Germinal center (tissue), 1 donor: ENCODE data around the gene ACAA2.
A peak's percentile ranks its signal among the peaks of the same experiment; 100 is the strongest.
"Not testable (repeated sequence)": the region's sequence is repeated elsewhere in the genome, so short reads cannot be mapped to it uniquely, and the experiment has no call there.

Experiments used
- DNase-seq: peaks from one replicate; pipeline ENCODE4 v3.0.0; 2012; ENCODE audit warnings: mixed read lengths, low spot score

Gene ACAA2

DNA sequence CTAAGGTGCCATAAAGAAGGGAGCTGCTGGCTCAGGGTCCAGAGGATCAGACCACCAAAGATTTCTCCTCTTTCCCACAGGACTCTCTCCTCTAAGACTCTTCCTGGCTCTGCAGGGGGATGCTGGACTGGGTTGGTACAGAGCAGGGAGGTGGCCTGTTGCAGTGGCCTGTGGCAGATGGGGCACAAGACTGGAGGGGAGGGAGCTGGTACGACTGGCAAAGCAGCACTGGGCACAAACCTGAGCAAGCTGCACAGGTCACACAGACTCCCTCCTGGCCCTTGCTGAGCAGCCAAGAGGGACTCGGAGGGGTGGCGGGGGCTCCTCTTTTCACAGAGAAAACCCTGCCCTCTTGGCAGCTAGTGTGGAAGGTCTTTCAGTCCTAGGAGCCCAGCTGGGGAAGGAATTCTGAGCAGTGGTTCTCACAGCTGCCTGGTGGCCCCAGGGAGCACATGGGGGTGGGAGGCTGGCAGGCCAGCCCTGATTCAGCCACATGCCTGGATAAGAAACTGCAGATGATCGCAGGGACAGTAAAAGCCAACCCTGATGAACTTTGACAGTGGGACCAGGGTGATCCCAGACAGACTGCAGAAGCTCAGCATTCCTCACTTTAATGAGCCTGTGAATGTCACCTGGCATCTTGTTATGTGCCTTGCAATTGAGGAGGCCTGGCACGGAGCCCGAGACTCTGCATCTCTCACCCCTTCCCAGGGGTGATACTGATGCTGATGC, 32.5 kb upstream of the ACAA2 start:
- no peak for DNase-seq

- no peak for DNase-seq
Observed at GRCh38 chr18:49844903-49845302, 31.6 kb upstream of the ACAA2 start.

DNA sequence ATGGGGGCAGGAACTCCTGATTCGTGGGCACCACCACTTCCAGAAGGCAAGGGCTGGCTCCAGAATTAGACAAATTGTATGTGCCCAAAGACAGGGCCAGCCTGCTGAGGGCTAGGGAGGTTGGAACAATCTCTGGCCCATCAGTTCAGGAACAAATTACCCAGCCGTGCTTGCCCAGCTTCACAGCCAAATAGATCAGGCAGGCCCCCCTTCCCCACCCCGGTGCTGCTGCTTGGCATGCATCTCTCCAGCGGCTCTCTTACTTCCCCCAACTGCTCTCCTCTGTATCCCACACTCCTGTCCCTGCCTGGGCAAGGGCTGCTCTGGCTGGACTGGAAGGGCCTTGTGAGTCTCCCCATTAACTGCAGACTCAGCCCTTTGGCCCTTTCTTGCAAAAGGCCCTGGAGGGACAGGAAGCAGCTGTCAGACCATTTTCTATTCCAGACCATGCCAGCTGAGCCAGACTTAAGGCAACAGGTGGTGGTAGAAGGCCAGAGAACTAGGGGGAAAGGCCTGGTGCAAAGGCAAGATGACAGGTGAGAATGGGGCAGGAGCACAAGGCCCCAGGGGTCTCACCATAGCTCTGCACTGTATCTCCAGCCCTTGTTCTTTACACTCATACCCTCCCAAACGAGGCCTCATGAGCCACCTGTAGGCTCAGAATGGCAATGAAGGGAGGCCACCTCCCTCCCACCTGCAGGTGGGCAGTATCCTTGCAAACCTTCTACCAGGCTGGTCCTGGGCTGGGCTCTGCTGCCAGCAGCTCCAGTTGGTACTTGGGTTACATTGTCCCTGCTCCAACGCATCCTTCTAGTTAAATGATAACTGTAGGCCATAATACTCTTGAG, 30.7 kb upstream of the ACAA2 start:
- DNase-seq, result no peak

- DNase-seq, result no peak
Observed at GRCh38 chr18:49843131-49843530, 29.8 kb upstream of the ACAA2 start.

GRCh38 chr18:49842656-49843055, 29.3 kb upstream of the ACAA2 start:
- no peak for DNase-seq

GRCh38 chr18:49841236-49842217, 28.2 kb upstream of the ACAA2 start:
- no peak for DNase-seq

GRCh38 chr18:49839012-49839411, 25.7 kb upstream of the ACAA2 start:
- no peak for DNase-seq

GRCh38 chr18:49838381-49838780, 25.0 kb upstream of the ACAA2 start:
- no peak for DNase-seq

- DNase-seq, result no peak
Observed at GRCh38 chr18:49837889-49838288, 24.6 kb upstream of the ACAA2 start.

DNA sequence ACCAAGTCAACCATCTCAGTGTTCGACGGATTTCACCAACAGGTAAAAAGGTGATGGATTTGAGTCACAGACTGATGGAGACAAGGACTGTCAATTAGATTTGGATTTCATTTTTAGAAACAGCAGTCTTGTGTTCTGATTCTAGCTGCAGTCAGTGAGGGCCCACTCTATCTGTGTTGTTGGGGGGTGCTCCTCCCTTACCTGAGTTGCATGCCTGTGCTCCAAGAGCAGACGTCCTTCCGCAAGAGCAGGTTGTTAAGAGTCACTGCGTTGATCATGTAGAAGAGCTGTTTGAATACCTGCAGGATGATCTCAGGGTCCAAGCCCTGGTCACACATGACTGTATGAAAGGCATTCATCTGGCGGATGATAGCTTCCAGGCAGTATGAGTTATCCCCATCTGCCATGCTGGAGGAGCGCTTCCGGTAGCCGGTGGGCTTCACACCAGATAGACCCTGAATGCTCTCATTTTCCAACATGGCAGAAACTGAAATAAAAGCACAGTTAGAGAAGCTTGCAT, 24.0 kb upstream of the ACAA2 start:
- DNase-seq, result not testable (repeated sequence)

DNA sequence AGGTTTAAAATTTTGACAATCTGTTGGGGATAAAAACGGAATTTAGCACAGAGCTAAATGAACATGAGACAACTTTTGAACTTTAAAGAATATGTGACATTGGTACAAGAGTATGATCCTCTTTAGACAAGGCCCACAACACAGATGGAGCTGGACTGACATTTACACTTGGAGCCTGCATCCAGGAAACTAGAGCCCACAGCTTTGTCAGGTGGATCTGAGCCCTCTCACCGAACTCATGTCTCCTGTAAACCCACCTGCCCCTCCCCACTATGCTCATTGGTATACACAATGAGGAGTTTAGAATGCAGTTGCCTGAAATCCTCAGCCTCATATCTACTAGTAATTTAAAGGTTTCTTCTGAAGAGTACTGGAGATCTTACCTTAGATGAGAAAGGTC, 22.1 kb upstream of the ACAA2 start:
- no peak for DNase-seq

GRCh38 chr18:49834258-49834657, 20.9 kb upstream of the ACAA2 start:
- no peak for DNase-seq

GRCh38 chr18:49833814-49834213, 20.5 kb upstream of the ACAA2 start:
- DNase-seq, result no peak

GRCh38 chr18:49832221-49832647, 18.9 kb upstream of the ACAA2 start:
- no peak for DNase-seq

GRCh38 chr18:49827996-49828395, 14.7 kb upstream of the ACAA2 start:
- DNase-seq, result no peak

- DNase-seq, result no peak
Observed at GRCh38 chr18:49819823-49820671, 6.7 kb upstream of the ACAA2 start.

- no peak for DNase-seq
Observed at GRCh38 chr18:49819071-49819662, 5.8 kb upstream of the ACAA2 start.

DNA sequence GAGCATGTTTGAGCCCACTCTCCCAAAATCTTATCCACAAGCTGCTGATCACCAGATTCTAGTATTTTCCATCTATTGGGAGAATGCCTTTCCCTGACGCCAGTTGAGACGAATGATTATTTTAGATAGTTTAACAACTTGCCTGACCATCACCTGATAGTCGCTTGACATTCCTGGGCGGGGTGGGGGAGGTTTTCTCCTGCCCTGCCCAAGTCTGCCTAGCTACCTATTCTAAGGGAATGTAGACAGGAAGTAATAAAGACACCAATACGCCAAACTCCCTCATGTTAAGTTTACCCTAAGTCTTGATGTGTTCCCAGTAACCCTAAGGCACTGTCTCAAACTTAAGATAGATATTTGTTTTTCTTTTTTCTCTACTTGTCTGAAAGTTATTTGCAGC, 4.6 kb upstream of the ACAA2 start:
- DNase-seq, result no peak

GRCh38 chr18:49815927-49816326, 2.6 kb upstream of the ACAA2 start:
- no peak for DNase-seq

DNA sequence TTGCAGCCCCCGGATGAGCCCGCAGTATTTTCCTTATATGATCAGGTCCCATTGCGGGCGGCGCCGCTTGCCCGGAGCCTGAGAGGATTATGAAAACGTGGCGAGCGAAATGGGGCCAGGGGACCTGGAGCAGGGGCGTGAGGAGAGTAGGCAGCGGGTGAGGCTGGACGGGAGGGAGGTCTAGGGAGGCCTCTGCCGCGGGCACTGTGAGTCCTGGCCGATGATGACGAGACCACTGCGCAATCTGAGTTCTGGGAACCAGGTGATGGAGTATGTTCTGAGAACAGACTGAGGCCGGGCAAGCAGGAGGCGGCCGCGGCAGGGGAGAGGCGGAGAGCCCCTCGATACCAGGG, 790 bp upstream of the ACAA2 start:
- peak; percentile 3 for DNase-seq

DNA sequence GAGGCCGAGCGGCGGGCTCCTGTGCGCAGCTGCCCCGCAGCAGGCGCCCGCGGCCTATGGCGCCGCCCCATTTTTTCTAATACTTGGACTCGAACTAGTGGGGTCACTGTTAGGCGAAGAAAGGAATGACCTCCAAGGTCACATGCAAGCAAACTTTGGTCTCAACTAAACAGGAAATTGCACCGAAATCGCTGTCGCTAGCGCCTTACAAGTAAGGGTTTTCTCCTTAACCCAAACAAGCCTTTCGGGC, 339 bp downstream of the ACAA2 start:
- DNase-seq, result peak; percentile 14
